ENCODE data around the gene JMY. TPM values are rescaled to one million over a fixed set of nuclear protein-coding genes. Genes with fewer than 3 reads are reported as not detected.

JMY gene
- polyA plus RNA-seq, 2 of the 4 experiments (the other 2 are of a cell fraction): 4.2 to 5.0 TPM

DNA sequence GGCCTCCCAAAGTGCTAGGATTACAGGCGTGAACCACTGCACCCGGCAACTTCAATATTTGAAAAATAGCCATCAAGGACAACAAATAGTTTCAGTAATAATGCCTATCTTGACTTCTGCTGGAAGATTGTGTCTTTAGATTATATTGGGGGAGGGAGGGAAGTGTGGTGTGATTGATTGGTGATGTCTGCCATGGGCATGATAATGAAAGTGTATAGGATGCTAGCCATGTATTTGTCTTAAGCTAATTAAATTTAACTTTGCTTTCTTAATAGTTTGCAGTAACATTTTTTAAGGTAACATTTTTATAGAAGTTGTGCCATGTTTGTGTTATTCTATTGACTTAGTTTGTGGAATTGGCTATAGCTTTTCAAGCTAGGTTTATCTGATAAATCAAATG lies 4.6 kb downstream of the JMY start:
- DNase-seq (ENCODE audit: low read depth in 1 of 2, low spot score in 1 of 2): no peak
- no peak for TF ChIP-seq SREBF2 (IDR thresholded peaks at IDR 0.05)
- no peak for TF ChIP-seq ZFP36 (IDR thresholded peaks at IDR 0.05; ENCODE audit: borderline replicate concordance, partially characterized antibody)
- TF ChIP-seq, protein P1, sequence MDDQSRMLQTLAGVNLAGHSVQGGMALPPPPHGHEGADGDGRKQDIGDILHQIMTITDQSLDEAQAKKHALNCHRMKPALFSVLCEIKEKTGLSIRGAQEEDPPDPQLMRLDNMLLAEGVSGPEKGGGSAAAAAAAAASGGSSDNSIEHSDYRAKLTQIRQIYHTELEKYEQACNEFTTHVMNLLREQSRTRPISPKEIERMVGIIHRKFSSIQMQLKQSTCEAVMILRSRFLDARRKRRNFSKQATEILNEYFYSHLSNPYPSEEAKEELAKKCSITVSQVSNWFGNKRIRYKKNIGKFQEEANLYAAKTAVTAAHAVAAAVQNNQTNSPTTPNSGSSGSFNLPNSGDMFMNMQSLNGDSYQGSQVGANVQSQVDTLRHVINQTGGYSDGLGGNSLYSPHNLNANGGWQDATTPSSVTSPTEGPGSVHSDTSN (IDR thresholded peaks at IDR 0.05): no peak
- TF ChIP-seq ESRRA (IDR thresholded peaks at IDR 0.05; ENCODE audit: borderline replicate concordance, low read length): no peak
- no peak for TF ChIP-seq KDM5A (IDR thresholded peaks at IDR 0.05)
- no peak for TF ChIP-seq MAX (IDR thresholded peaks at IDR 0.05)
- TF ChIP-seq USF2 (IDR thresholded peaks at IDR 0.05): no peak
- TF ChIP-seq MYC (IDR thresholded peaks at IDR 0.05; ENCODE audit: borderline replicate concordance, low read length): no peak
- TF ChIP-seq, protein P2, sequence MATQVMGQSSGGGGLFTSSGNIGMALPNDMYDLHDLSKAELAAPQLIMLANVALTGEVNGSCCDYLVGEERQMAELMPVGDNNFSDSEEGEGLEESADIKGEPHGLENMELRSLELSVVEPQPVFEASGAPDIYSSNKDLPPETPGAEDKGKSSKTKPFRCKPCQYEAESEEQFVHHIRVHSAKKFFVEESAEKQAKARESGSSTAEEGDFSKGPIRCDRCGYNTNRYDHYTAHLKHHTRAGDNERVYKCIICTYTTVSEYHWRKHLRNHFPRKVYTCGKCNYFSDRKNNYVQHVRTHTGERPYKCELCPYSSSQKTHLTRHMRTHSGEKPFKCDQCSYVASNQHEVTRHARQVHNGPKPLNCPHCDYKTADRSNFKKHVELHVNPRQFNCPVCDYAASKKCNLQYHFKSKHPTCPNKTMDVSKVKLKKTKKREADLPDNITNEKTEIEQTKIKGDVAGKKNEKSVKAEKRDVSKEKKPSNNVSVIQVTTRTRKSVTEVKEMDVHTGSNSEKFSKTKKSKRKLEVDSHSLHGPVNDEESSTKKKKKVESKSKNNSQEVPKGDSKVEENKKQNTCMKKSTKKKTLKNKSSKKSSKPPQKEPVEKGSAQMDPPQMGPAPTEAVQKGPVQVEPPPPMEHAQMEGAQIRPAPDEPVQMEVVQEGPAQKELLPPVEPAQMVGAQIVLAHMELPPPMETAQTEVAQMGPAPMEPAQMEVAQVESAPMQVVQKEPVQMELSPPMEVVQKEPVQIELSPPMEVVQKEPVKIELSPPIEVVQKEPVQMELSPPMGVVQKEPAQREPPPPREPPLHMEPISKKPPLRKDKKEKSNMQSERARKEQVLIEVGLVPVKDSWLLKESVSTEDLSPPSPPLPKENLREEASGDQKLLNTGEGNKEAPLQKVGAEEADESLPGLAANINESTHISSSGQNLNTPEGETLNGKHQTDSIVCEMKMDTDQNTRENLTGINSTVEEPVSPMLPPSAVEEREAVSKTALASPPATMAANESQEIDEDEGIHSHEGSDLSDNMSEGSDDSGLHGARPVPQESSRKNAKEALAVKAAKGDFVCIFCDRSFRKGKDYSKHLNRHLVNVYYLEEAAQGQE (IDR thresholded peaks at IDR 0.05): no peak
- no peak for TF ChIP-seq FOSB (CRISPR knock-in tag; IDR thresholded peaks at IDR 0.05)
- no peak for TF ChIP-seq ZSCAN20 (CRISPR knock-in tag; IDR thresholded peaks at IDR 0.05)
- TF ChIP-seq ATOH8 (CRISPR knock-in tag; IDR thresholded peaks at IDR 0.05; ENCODE audit: low read depth): no peak
- no peak for TF ChIP-seq NFE2L2 (conservative IDR thresholded peaks at IDR 0.05; ENCODE audit: low read length)
- no peak for TF ChIP-seq FOXS1 (CRISPR knock-in tag; IDR thresholded peaks at IDR 0.05)
- no peak for TF ChIP-seq MAZ (IDR thresholded peaks at IDR 0.05; ENCODE audit: borderline replicate concordance, low read depth, low read length)
- FAIRE-seq: no peak
- CTCF ChIA-PET: interaction anchor here (1.0 kb wide), 2 partner anchors 15 to 224 kb away, joined by 3 read pairs; no protein-coding TSS in a partner anchor
- POLR2A ChIA-PET: no interaction called here
- Histone ChIP-seq H3K9me3 (no peaks in the 10 kb centered on the region), H3K4me2 (no peak overlapping the region), H3K27ac (no peak overlapping the region), H3K4me1 (0 out of 3 replicates have a peak, but pooled peaks cover 10% of the 10 kb centered on the region), H3K4me3 (no peak overlapping the region)
- no peak for ATAC-seq
- WGBS (ENCODE audit: missing lambda C conversion rate): 93% methylated on average over 2 of the region's 2 CpGs

GRCh38 chr5:79241535-79241979 lies 5.6 kb downstream of the JMY start:
- FAIRE-seq (no peak), DNase-seq (ENCODE audit: low read depth in 1 of 2, low spot score in 1 of 2) (no peak), ATAC-seq (no peak)
- H3K4me2 ChIP-seq: no peak overlapping the region
- POLR2A ChIA-PET: no interaction called here
- H3K9me3 ChIP-seq: no peaks in the 10 kb centered on the region
- no peak for TF ChIP-seq HOXB13 (CRISPR knock-in tag; IDR thresholded peaks at IDR 0.05; ENCODE audit: low read depth)
- TF ChIP-seq ZC3H11A (IDR thresholded peaks at IDR 0.05): no peak
- no peak for TF ChIP-seq MAZ (IDR thresholded peaks at IDR 0.05; ENCODE audit: borderline replicate concordance, low read depth, low read length)
- TF ChIP-seq, protein P3, sequence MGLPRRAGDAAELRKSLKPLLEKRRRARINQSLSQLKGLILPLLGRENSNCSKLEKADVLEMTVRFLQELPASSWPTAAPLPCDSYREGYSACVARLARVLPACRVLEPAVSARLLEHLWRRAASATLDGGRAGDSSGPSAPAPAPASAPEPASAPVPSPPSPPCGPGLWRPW (IDR thresholded peaks at IDR 0.05): no peak
- no peak for TF ChIP-seq JUN (IDR thresholded peaks at IDR 0.05)
- TF ChIP-seq GATA3 (IDR thresholded peaks at IDR 0.05; ENCODE audit: borderline replicate concordance): no peak
- TF ChIP-seq RCOR1 (IDR thresholded peaks at IDR 0.05; ENCODE audit: low read depth, low read length): no peak
- TF ChIP-seq RAD21 (conservative IDR thresholded peaks at IDR 0.05 in 1 of 2, IDR thresholded peaks at IDR 0.05 in 1 of 2): no peak
- no peak for TF ChIP-seq POLR2A (IDR thresholded peaks at IDR 0.05; ENCODE audit: low read length)
- no peak for TF ChIP-seq JUNB (IDR thresholded peaks at IDR 0.05)
- no peak for TF ChIP-seq EHF (CRISPR knock-in tag; IDR thresholded peaks at IDR 0.05)
- no peak for TF ChIP-seq MYC (IDR thresholded peaks at IDR 0.05; ENCODE audit: borderline replicate concordance, low read length)
- no peak for TF ChIP-seq NPAS2 (CRISPR knock-in tag; IDR thresholded peaks at IDR 0.05; ENCODE audit: borderline replicate concordance)
- no peak for TF ChIP-seq CHD4 (IDR thresholded peaks at IDR 0.05; ENCODE audit: borderline replicate concordance)
- CTCF ChIA-PET: no interaction called here
- WGBS (ENCODE audit: missing lambda C conversion rate): 73% methylated on average over 4 of the region's 4 CpGs
- no peak overlapping the region for H3K27ac ChIP-seq
- H3K4me3 ChIP-seq: no peak overlapping the region
- H3K4me1 ChIP-seq: 0 out of 3 replicates have a peak, but pooled peaks cover 10% of the 10 kb centered on the region

Data from A549 (cell line).